CD4-positive, alpha-beta memory T cell (primary cell): ENCODE measurements around the gene TCF7L2. TPM values are rescaled to one million over a fixed set of nuclear protein-coding genes. Genes with fewer than 3 reads are reported as not detected.

Source experiments
- CTCF ChIA-PET: fragments of 350-600 bp; sonication (Branson Sonifier 250); formaldehyde crosslinking; loops from one replicate; lab custom pipeline; 2021; ENCODE audit warnings: inconsistent platforms; ENCODE audit not compliant: partially characterized antibody; lab: Charles Lee
- POLR2A ChIA-PET: fragments of 350-600 bp; sonication (Branson Sonifier 250); formaldehyde crosslinking; loops from one replicate; lab custom pipeline; 2021; ENCODE audit not compliant: partially characterized antibody; lab: Charles Lee
- DNase-seq, 5 donors: peaks; one replicate each; pipeline versions ENCODE4 v3.0.0 to v3.0.0-alpha.2; 2020 to 2022; ENCODE audit warnings: mixed read lengths in 1 of 5
- H3K27ac ChIP-seq: one replicate; pipeline ENCODE4 v1.7.0; 2013; ENCODE audit warnings: low read depth, low read length
- H3K27me3 ChIP-seq: 2 replicates; pipeline ENCODE4 v1.7.0; 2013; ENCODE audit warnings: mild to moderate bottlenecking, low read length, moderate library complexity; ENCODE audit not compliant: insufficient read depth
- H3K36me3 ChIP-seq: 2 replicates; pipeline ENCODE4 v1.7.0; 2013; ENCODE audit warnings: mild to moderate bottlenecking, low read length, moderate library complexity; ENCODE audit not compliant: insufficient read depth
- H3K4me1 ChIP-seq: 2 replicates; pipeline ENCODE4 v1.7.0; 2013; ENCODE audit warnings: mild to moderate bottlenecking, low read length, moderate library complexity; ENCODE audit not compliant: insufficient read depth
- H3K4me3 ChIP-seq, 2 donors: one replicate each; pipeline ENCODE4 v1.7.0; 2013; ENCODE audit warnings: low read length in 2 of 2, mild to moderate bottlenecking in 1 of 2
- H3K9me3 ChIP-seq, 2 donors: one replicate each; pipeline ENCODE4 v1.7.0; 2013; ENCODE audit warnings: low read length in 2 of 2, control low read depth in 1 of 2; ENCODE audit not compliant: control insufficient read depth in 1 of 2
- H3K27ac Mint-ChIP-seq, 7 donors: one replicate each; pipeline ENCODE4 v1.8.0; 2020 to 2021; ENCODE audit warnings: mixed read lengths in 7 of 7, mild to moderate bottlenecking in 6 of 7, inconsistent platforms in 3 of 7, moderate library complexity in 3 of 7
- H3K27me3 Mint-ChIP-seq, 2 donors: one replicate each; pipeline ENCODE4 v1.8.0; 2020 to 2021; ENCODE audit warnings: mixed read lengths in 2 of 2
- H3K36me3 Mint-ChIP-seq, 2 donors: one replicate each; pipeline ENCODE4 v1.8.0; 2020 to 2021; ENCODE audit warnings: mixed read lengths in 2 of 2, inconsistent platforms in 1 of 2, mild to moderate bottlenecking in 1 of 2
- H3K4me1 Mint-ChIP-seq, 4 donors: one replicate each; pipeline ENCODE4 v1.8.0; 2020 to 2021; ENCODE audit warnings: mixed read lengths in 4 of 4, mild to moderate bottlenecking in 1 of 4
- H3K4me3 Mint-ChIP-seq, 8 donors: one replicate each; pipeline ENCODE4 v1.8.0; 2020 to 2021; ENCODE audit warnings: mixed read lengths in 8 of 8, mild to moderate bottlenecking in 7 of 8, moderate library complexity in 6 of 8, inconsistent platforms in 3 of 8
- H3K9me3 Mint-ChIP-seq, 8 donors: one replicate each; pipeline ENCODE4 v1.8.0; 2020 to 2021; ENCODE audit warnings: mixed read lengths in 8 of 8, mild to moderate bottlenecking in 5 of 8, inconsistent platforms in 3 of 8, moderate library complexity in 1 of 8
- intact Hi-C: fragments of 100-400 bp; cut with micrococcal nuclease; formaldehyde crosslinking; loops from one replicate; pipeline ENCODE4 v1.15.1; 2023
- polyA plus RNA-seq, 2 donors: library from polyadenylated mRNA; unstranded; fragments of 300-500 nt; fragmentation: Illumina TruSeq; gene quantifications; one replicate each; pipeline ENCODE4 v1.2.3, GENCODE V29; 2021
- total RNA-seq, 2 experiments: library from RNA; stranded (reverse); gene quantifications; one replicate each; pipeline ENCODE4 v1.2.3, GENCODE V29; 2021

Gene TCF7L2
- total and polyA plus RNA-seq, 4 experiments from 2014 or later: 0.16 to 3.2 (median 1.8) TPM

DNA sequence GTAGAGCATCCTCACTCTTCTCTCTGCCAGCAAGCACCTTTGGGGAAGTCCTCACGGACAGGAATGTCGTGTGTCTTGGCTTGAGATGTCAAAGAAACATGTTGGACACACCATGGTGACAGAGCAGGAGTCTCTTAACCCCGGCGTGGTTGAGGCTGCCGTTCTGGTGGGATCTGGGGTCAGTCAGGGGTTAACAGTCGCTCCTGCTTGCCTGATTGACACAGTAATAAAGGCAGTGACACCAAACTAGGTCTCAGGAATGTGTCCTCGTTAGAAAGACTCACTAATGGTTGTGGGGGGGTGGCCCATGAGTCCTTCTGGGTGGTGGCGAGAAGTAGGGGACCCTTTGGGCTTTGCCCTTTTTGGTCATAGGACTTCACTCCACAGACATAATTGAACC is 69.0 kb downstream of the TCF7L2 start:
- Mint-ChIP-seq H3K27ac (peak overlapping the region in 1 of 7 donors; percentile 46), H3K4me3 (no peak overlapping the region), H3K9me3 (no peaks in the 10 kb centered on the region), H3K27me3 (peaks cover 3 to 8% of the 10 kb centered on the region in 2 donors), H3K4me1 (no peaks in the 10 kb centered on the region), H3K36me3 (no peaks in the 10 kb centered on the region)
- POLR2A ChIA-PET: no interaction called here
- CTCF ChIA-PET: no interaction called here
- H3K4me1 ChIP-seq: no peaks in the 10 kb centered on the region
- H3K27ac ChIP-seq: no peak overlapping the region
- no peak for DNase-seq
- intact Hi-C loops: no loop called here
- no peaks in the 10 kb centered on the region for H3K36me3 ChIP-seq
- H3K4me3 ChIP-seq: no peak overlapping the region
- H3K27me3 ChIP-seq: no peaks in the 10 kb centered on the region
- H3K9me3 ChIP-seq: no peaks in the 10 kb centered on the region

DNA sequence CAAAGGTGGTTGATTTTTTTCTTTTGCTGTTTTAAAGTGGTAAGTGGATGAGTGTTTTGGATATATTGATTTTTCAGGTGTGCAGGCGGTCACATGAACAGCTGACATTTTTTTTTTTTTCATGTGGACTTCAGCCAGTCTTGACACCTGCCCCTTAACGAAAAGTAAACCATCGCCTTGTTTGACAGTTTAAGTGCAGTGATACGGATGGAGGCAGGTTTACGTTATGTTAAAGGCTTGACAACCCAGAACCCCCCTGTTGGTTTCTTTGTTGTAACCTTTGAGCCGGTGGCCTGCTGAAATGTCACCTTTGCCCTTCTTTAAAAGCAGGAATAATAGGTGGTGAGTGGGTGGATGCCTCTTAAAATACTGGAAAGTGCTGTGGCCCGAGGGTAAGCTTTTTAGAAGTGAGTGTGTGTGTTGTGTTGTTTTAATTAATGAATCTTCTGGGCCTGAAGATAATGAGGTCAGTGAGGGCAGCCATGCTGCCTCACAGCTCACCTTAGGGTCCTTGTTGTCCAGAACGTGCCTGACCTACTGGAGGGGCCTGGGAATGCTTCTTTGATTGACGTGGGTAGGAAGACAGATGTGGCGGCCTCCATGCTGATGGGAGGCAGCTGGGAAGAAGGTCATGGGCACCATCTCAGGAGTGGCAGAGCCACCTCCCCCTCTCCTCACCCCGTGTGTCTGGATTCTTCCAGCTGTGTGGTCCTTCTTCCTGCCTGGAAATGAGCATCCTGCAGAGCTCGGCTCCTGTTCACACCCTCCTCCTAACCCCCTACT is 69.8 kb downstream of the TCF7L2 start:
- Mint-ChIP-seq H3K36me3 (no peaks in the 10 kb centered on the region), H3K4me3 (no peak overlapping the region), H3K27ac (no peak overlapping the region), H3K27me3 (peaks cover 3 to 8% of the 10 kb centered on the region in 2 donors), H3K9me3 (no peaks in the 10 kb centered on the region), H3K4me1 (no peaks in the 10 kb centered on the region)
- no peaks in the 10 kb centered on the region for H3K36me3 ChIP-seq
- no peaks in the 10 kb centered on the region for H3K9me3 ChIP-seq
- CTCF ChIA-PET: no interaction called here
- POLR2A ChIA-PET: no interaction called here
- H3K4me3 ChIP-seq: no peak overlapping the region
- intact Hi-C loops: no loop called here
- H3K27me3 ChIP-seq: no peaks in the 10 kb centered on the region
- no peak for DNase-seq
- no peak overlapping the region for H3K27ac ChIP-seq
- no peaks in the 10 kb centered on the region for H3K4me1 ChIP-seq

DNA sequence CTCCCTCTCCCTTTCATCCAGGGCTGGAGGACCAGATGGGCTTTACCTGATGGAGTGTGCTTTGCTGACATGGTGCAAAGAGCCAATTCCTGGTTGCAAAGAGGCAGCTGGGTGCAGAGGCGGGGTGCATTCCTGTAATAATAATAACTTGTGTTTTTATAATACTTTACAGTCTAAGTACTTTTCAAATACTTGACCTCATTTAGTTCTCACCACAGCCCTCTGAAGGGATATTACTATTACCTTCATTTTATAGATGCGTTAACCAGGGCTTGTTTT is 70.4 kb downstream of the TCF7L2 start:
- Histone ChIP-seq H3K9me3 (no peaks in the 10 kb centered on the region), H3K36me3 (no peaks in the 10 kb centered on the region), H3K27ac (no peak overlapping the region), H3K4me1 (no peaks in the 10 kb centered on the region), H3K4me3 (no peak overlapping the region), H3K27me3 (no peaks in the 10 kb centered on the region)
- Mint-ChIP-seq H3K9me3 (no peaks in the 10 kb centered on the region), H3K4me1 (no peaks in the 10 kb centered on the region), H3K27me3 (peaks cover 3 to 8% of the 10 kb centered on the region in 2 donors), H3K36me3 (no peaks in the 10 kb centered on the region), H3K27ac (no peak overlapping the region), H3K4me3 (no peak overlapping the region)
- DNase-seq: no peak
- CTCF ChIA-PET: no interaction called here
- intact Hi-C loops: no loop called here
- POLR2A ChIA-PET: no interaction called here

DNA sequence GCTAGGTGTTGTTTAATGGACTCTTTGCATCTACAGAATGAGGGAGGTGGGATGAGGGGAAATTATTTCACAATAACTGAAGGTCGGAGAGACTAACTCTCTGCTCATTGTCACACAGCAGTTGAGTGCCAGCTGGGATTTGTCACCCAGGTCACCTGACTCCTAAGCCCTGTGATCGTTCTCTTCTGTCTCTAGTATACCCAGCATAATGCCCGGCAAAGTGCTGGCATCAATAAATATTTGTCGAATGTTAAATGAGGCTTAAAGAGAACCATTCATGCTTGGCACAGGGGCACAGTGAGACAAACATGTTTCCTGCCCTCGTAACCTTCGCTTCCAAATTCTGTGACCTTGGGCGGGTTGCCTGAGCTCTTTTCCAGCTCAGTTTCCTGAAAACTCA is 70.8 kb downstream of the TCF7L2 start:
- no peaks in the 10 kb centered on the region for H3K27me3 ChIP-seq
- peaks cover 3 to 8% of the 10 kb centered on the region in 2 donors for H3K27me3 Mint-ChIP-seq
- no peak for DNase-seq
- H3K9me3 Mint-ChIP-seq: no peaks in the 10 kb centered on the region
- H3K4me3 ChIP-seq: no peak overlapping the region
- no peaks in the 10 kb centered on the region for H3K36me3 Mint-ChIP-seq
- H3K4me1 Mint-ChIP-seq: no peaks in the 10 kb centered on the region
- H3K4me3 Mint-ChIP-seq: no peak overlapping the region
- H3K9me3 ChIP-seq: no peaks in the 10 kb centered on the region
- POLR2A ChIA-PET: no interaction called here
- no peaks in the 10 kb centered on the region for H3K36me3 ChIP-seq
- H3K4me1 ChIP-seq: no peaks in the 10 kb centered on the region
- no peak overlapping the region for H3K27ac ChIP-seq
- intact Hi-C loops: no loop called here
- peak overlapping the region in 1 of 7 donors; percentile 68 for H3K27ac Mint-ChIP-seq
- CTCF ChIA-PET: no interaction called here

DNA sequence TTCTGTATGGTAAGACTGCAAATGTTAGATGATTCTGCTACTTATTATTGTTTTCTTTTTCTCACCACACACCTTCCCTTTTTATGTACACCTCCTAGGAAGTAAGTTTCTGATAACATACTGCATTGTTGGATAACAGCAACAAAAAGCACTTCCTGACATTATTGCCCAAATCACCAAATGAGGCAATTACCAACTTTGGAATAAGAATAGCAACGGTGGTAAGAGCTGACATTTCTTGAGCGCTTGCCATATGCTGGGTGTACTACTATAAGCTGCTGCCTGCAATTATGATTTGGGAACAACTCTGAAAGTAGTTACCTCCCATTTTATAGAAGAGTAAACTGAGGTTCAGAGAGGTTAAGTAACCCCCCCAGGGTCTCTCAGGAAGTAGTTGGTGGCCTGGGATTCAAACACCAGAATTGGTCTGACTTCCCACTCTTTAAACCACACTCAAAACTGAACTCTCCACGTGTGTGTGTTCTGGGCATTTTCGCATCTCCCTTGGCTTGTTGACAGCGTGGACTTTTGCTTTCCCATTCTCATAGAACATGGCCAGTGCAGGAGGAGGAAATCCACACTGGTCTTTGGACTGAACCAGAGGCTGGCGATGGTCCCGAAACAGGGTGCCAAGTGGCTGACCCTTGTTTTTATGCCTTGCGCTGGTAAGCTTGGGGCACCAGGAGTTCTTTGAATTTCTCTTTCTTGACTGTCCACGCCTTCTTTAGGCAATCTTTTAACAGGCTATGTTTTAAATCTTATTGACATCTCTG is 71.4 kb downstream of the TCF7L2 start:
- peak overlapping the region in 1 of 7 donors; percentile 68 for H3K27ac Mint-ChIP-seq
- H3K9me3 Mint-ChIP-seq: no peaks in the 10 kb centered on the region
- intact Hi-C loops: no loop called here
- no peak overlapping the region for H3K27ac ChIP-seq
- no peaks in the 10 kb centered on the region for H3K4me1 ChIP-seq
- H3K36me3 Mint-ChIP-seq: no peaks in the 10 kb centered on the region
- H3K9me3 ChIP-seq: no peaks in the 10 kb centered on the region
- H3K27me3 Mint-ChIP-seq: peaks cover under 1 to 7% of the 10 kb centered on the region in 2 donors
- no peaks in the 10 kb centered on the region for H3K36me3 ChIP-seq
- ChIA-PET CTCF (no interaction called here), POLR2A (no interaction called here)
- H3K4me3 Mint-ChIP-seq: no peak overlapping the region
- no peak for DNase-seq
- H3K4me3 ChIP-seq: no peak overlapping the region
- no peaks in the 10 kb centered on the region for H3K27me3 ChIP-seq
- no peaks in the 10 kb centered on the region for H3K4me1 Mint-ChIP-seq

DNA sequence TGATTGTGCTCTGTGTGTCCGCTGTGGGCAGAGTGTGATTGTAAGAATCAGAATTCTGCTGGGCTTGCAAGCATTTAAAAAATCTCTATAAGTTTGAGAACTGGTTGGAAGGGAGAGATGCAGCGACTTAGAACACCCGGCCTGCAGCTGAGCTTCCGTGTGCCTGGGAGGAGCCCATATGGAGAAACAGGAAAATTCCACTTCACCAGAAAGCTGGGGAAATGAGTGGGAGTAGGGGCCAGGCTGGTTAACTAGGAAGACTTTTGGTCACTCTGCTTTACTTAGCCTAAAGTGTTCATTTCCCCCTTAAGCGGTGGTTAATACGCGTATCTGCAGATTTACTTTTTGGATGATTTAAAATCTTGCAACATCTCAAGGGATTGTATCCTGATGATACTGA is 72.2 kb downstream of the TCF7L2 start:
- Mint-ChIP-seq H3K4me1 (peaks cover 0 to 1% (median under 1%) of the 10 kb centered on the region in 4 donors), H3K36me3 (no peaks in the 10 kb centered on the region), H3K9me3 (no peaks in the 10 kb centered on the region), H3K27ac (no peak overlapping the region), H3K27me3 (peaks cover 0 to 9% of the 10 kb centered on the region in 2 donors), H3K4me3 (no peak overlapping the region)
- no peaks in the 10 kb centered on the region for H3K4me1 ChIP-seq
- intact Hi-C loops: no loop called here
- no peak overlapping the region for H3K4me3 ChIP-seq
- H3K36me3 ChIP-seq: no peaks in the 10 kb centered on the region
- CTCF ChIA-PET: no interaction called here
- no peaks in the 10 kb centered on the region for H3K27me3 ChIP-seq
- POLR2A ChIA-PET: no interaction called here
- no peak for DNase-seq
- H3K9me3 ChIP-seq: no peaks in the 10 kb centered on the region
- no peak overlapping the region for H3K27ac ChIP-seq

DNA sequence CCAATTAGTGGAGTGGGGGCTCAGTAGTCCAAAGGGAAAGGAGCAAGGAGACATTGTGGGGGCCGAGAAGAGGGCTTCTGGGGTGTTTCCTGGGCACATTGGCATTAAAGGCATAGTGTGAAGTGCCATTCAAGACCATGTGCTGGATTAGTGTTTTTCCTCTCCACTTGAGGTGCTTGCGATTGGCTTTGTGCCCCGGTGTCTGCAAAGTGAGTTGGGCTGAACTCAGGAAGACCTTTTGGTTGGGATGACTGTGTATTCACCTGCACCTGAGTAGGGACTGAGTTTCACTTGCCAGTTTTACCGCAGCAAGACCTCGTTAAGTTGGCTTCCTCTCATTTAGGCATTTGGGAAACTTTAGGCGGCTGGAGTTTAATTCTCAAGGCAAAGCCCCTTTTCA is 73.0 kb downstream of the TCF7L2 start:
- POLR2A ChIA-PET: no interaction called here
- no peak overlapping the region for H3K4me3 ChIP-seq
- H3K36me3 ChIP-seq: no peaks in the 10 kb centered on the region
- Mint-ChIP-seq H3K27me3 (peaks cover 0 to 11% of the 10 kb centered on the region in 2 donors), H3K36me3 (no peaks in the 10 kb centered on the region), H3K4me1 (peaks cover 0 to 9% (median 2%) of the 10 kb centered on the region in 4 donors), H3K4me3 (no peak overlapping the region), H3K27ac (no peak overlapping the region), H3K9me3 (no peaks in the 10 kb centered on the region)
- no peaks in the 10 kb centered on the region for H3K27me3 ChIP-seq
- no peaks in the 10 kb centered on the region for H3K9me3 ChIP-seq
- intact Hi-C loops: no loop called here
- no peaks in the 10 kb centered on the region for H3K4me1 ChIP-seq
- no peak overlapping the region for H3K27ac ChIP-seq
- CTCF ChIA-PET: no interaction called here
- DNase-seq: no peak
